Hematopoietic multipotent progenitor cell treated with erythropoietin and hydrocortisone succinate and interleukin-3 and kit ligand, for 15 days (in vitro differentiated cells): ENCODE measurements around the gene HOMER3.
"Not testable (repeated sequence)": the region's sequence is repeated elsewhere in the genome, so short reads cannot be mapped to it uniquely, and the experiment has no call there.

ENCODE experiments used
- DNase-seq: peaks from one replicate; pipeline ENCODE4 v3.0.0-alpha.2; 2015; ENCODE audit warnings: low spot score

The HOMER3 gene

DNA sequence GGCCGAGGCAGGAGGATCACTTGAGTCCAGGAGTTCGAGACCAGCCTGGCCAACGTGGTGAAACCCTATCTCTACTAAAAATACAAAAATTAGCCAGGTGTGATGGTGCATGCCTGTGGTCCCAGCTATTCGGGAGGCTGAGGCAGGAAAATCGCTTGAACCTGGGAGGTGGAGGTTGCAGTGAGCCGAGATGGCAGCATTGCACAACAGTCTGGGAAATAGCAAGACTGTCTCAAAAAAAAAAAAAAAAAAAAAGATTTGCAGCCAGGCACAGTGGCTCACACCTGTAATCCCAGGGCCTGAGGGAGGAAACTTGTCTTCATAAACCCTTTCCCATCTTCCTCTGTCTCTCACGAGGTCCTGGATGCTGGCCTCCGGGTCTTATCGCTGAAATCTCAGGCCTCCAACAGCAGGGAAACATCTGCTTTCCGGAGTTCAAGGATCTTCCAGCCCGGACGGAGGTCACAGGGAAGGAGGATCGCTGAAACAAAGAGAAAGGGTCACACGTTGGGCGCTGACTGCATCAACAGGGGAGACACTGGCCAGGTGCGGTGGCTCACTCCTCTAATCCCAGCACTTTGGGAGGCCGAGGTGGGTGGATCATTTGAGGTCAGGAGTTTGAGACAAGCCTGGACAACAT is 11.5 kb upstream of the HOMER3 start:
- DNase-seq = not testable (repeated sequence)

DNA sequence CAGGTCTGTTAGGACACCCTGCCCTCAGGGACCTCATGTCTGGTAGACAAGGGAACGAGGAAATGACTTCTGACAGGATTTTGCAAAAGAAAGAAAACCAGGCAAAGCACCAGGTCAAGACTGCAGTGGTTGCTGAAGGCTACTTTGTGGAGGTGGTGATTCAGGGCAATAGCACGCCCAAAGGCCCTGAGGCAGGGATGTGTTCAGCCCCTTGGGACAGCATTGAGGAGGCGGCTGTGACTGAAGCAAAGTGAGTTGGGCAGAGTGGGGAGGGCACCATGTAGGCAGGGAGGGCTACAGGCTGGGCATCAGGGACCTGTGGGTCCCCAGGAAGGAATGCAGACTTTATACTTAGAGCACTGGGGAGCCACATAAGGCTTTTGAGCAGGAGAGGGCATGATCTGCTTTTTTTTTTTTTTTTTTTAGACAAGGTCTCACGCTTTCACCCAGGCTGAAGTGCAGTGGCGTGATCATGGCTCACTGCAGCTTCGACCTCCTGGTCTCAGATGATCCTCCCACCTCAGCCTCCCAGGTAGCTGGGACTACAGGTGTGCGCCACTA is 10.8 kb upstream of the HOMER3 start:
- DNase-seq = no peak

GRCh38 chr19:18949858-18950257 is 8.8 kb upstream of the HOMER3 start:
- DNase-seq = no peak

DNA sequence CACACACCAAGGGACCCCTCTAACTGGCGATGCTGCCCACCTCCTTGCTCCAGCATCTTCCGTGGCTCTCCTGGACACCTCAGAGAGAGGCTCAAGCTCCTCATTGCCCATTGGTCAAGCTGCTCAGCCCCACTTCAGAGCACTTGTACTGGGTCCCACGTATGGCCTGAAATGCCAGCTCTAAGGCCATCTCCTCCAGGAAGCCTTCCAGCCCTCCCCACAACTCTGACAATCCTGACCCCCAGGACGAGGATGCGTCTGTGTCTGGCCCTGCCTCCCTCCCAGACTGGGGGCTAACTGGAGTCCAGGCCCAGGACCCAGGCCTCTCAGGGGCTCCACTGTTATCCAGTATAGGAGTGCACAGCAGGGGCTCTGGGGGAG is 7.9 kb upstream of the HOMER3 start:
- no peak for DNase-seq

GRCh38 chr19:18948075-18948975 is 7.3 kb upstream of the HOMER3 start:
- no peak for DNase-seq

- no peak for DNase-seq
These were observed 5.9 kb upstream of the HOMER3 start for GRCh38 chr19:18946918-18947317.

- DNase-seq = no peak
These were observed 5.3 kb upstream of the HOMER3 start for GRCh38 chr19:18946335-18946734.

DNA sequence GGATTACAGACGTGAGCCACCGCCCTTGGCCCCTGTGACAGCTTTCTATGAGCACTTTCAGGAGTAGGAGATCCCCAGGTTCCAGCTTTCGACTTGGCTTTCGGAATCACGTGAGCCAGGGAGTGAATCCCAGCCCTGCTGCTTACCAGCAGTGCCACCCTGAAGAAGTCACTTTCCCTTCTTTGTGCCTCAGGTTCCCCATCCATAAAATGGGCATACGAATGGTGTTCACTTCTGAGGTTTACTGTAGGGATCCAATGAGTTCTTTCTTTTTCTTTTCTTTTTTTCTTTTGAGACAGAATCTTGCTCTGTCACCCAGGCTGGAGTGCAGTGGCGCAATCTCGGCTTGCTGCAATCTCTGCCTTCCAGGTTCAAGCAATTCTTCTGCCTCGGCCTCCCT is 4.3 kb upstream of the HOMER3 start:
- no peak for DNase-seq

- no peak for DNase-seq
These were observed 2.4 kb upstream of the HOMER3 start for GRCh38 chr19:18943465-18943864.

DNA sequence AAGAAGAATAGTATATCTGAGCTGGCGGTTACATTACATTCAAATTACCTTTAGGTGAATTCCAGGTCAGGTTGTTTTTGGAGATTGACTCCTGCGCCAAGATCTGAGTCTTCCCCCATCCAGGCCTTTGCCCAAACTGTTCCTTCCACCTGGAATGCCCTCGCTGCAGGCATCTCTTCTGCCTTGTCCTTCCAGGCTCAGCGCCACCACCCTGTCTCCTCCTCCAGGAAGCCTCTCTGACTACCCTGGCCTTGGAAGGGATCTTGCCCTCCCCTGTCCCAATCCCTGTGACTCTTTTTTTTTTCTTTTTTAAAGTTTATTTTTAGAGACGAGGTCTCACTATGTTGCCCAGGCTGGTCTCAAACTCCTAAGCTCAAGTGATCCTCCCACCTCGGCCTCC is 1.7 kb upstream of the HOMER3 start:
- DNase-seq = no peak

DNA sequence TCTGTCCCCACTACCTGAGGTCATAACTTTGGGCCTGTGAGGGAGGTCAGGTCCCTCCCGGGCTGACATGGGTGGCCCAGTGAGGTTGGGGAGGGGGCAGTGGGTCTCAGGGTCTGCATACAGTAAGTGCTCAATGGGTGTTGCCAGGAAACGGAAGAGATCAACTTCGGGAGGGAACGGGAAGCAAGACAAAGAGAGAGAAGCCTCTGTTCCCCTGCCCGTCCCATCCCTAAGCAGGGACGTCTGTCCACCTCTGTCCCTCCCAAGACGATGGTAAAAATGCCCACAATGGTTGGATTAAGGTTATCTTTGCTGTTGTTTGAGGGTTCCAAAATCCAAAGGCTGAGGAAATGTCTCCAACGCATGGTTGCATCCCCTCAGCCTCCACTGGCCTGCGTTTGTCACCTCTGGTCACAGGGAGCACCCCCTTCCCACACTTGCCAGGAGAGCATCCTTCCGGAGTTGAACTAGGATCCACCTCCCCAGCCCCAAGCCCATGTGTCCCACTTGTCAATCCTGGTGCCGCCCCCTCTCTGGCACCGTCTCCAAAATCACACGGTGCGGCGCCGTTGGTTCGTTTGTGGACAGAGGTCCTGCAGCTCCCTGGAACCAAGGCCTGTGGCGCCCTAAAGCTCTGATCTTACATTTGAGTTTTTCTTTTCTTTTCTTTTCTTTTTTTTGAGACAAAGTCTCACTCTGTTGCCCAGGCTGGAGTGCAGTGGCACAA is 774 bp upstream of the HOMER3 start:
- no peak for DNase-seq

DNA sequence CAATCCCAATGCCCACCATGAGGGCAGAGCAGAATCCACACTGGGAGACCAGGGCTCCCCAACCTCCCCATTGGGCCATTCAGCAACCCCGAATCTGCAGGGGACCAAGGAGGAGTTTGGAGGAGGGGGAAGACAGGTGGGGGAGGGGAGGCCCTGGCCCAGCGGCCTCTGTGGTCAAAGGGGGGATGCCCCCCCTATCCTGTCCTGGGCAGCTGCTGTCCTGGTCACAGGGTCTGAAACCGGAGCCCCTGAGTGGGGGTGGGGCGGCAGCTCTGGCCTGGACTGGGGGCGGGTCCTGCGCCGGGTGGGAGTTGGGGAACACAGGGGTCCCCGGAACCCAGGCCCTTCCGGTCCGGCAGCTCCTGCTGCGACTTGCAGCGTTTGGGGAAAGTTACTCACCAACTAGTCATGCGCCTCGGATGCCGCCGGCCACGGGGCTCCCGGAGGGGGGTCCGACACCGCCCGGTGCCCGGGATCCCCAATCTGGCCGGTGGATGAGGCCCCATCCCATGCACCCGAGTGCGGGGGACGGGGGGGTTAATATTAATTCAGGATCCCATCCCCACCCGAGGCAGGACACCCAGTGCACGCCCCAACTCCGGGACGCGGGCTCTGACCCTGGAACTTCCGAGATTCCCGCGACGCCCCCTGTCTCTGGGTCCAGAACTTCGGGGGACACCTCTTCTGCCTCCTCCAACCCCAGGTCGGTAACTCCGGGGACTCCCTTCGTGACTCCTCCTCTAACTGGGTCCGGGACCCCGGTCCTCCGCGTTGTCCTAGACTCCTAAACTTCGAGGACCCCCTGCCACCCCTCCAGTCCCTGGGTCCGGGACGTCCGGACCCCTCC is 872 bp downstream of the HOMER3 start:
- no peak for DNase-seq

DNA sequence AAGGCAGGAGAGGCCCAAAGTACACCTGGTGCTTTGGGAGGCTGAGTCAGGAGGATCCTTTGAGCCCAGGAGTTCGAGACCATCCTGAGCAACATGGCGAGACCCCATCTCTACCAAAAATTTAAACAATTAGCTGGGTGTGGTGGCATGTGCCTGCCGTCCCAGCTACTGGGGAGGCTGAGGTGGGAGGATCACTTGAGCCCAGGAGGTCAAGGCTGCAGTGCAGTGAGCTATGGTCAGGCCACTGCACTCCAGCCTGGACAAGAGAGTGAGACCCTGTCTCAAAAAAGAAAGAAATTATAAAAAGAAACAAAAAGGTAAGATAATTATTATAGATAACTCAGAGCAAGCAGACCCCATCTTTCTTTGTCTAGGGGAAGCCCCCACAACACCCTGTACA is 1.9 kb downstream of the HOMER3 start:
- DNase-seq = no peak

- DNase-seq = no peak
These were observed 7.7 kb downstream of the HOMER3 start for GRCh38 chr19:18933297-18933696.

GRCh38 chr19:18932216-18932841 is 8.7 kb downstream of the HOMER3 start:
- peak; percentile 87 for DNase-seq

DNA sequence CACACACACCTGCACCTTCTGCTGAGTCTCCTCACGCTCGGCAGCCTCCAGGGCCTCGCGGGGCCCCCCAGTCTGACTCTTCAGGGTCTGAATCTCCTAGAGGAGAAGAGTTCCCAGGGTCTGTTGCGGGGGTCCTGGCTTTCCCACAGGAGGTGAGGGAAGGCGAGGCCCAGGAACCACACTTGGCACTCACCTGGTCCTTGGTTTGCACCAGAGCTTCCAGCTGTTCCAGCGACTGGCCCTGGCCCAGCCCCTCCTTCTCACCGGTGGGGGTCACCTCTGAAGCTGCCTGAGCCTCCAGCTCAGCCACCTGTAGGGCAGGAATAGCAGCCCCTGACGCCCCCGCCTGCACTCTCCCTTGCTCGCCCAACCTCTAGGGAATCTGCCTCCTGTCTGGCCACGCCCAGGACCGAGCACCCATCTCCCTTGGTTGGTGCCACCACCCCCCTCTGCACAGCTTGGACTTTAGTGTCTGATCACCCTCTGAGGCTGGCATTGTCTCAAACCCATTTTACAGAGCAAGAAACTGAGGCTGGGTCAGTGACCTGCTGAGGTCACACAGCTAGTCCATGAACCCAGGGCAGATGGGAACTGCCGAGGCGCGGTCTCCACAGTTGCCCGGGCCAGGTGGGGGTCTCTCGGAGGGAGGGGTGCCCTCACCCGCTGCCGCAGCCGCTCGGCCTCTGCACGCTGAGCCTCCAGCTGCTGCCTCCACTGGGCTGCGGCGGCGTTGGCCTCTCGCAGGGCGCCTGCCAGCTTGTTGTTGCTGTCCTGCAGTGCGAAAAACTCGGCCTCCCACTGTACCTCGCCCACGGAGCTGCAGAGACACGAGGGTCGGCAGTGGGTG is 9.5 kb downstream of the HOMER3 start:
- no peak for DNase-seq

DNA sequence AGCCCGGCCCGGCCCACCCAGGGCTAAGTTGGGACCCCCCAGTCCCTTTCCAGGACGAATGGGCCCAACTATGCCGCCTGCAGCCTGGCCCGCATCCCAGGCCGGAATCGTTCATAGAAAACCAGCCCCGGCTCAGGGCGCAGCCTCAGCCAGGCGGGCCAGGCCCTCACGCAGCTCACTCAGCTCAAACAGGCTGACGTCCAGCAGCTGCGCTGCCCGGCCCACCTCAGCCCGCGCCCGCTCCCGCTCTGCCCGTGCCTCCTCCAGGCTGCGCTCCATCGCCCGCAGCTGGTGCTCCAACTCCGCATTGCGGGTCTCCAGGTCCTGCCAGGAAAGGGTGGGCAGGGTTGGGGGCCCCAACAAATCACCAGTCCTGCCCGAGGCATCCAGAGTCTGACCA is 11.7 kb downstream of the HOMER3 start:
- DNase-seq = no peak

GRCh38 chr19:18928018-18928805 is 12.8 kb downstream of the HOMER3 start:
- no peak for DNase-seq

DNA sequence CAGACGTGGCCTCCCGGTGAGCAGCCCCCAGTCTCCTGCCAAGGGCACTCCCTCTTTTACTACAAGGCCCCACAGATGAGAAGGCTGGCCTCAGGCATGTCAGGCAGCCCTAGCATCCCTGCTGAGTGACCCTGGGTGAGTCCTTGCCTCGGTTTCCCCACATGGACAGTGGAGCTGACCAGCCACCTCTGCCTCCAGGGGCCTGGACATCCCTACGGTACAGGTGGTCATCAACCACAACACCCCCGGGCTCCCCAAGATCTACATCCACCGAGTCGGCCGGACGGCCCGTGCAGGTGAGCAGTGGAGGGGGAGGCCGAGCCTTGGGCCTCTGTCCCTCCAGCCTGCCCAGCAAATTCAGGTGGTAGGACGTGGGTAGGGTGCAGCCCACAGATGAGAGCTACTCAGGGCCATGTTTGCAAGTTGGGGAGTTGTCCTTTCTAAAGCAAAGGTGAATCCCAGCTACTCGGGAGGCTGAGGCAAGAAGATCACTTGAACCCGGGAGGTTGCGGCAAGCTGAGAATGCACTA is 16.3 kb downstream of the HOMER3 start:
- no peak for DNase-seq
